ENCODE results near the gene AIG1.
"Not testable (repeated sequence)": the region's sequence is repeated elsewhere in the genome, so short reads cannot be mapped to it uniquely, and the experiment has no call there.

Gene AIG1

GRCh38 chr6:143034689-143035334 is 25.9 kb upstream of the AIG1 start:
- no peaks in the 10 kb centered on the region for H3K4me1 ChIP-seq
- H3K4me3 ChIP-seq (ENCODE audit: low read depth, low read length): no peak overlapping the region
- H3K4me2 ChIP-seq (ENCODE audit: low read length): no peak overlapping the region
- H2AFZ ChIP-seq: no peak overlapping the region
- no peak overlapping the region for H3K9ac ChIP-seq
- TF ChIP-seq, protein P1, sequence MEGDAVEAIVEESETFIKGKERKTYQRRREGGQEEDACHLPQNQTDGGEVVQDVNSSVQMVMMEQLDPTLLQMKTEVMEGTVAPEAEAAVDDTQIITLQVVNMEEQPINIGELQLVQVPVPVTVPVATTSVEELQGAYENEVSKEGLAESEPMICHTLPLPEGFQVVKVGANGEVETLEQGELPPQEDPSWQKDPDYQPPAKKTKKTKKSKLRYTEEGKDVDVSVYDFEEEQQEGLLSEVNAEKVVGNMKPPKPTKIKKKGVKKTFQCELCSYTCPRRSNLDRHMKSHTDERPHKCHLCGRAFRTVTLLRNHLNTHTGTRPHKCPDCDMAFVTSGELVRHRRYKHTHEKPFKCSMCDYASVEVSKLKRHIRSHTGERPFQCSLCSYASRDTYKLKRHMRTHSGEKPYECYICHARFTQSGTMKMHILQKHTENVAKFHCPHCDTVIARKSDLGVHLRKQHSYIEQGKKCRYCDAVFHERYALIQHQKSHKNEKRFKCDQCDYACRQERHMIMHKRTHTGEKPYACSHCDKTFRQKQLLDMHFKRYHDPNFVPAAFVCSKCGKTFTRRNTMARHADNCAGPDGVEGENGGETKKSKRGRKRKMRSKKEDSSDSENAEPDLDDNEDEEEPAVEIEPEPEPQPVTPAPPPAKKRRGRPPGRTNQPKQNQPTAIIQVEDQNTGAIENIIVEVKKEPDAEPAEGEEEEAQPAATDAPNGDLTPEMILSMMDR (IDR thresholded peaks at IDR 0.05): no peak
- no peaks in the 10 kb centered on the region for H3K36me3 ChIP-seq (ENCODE audit: control insufficient read depth, insufficient read depth, low read length)
- no peaks in the 10 kb centered on the region for H3K27me3 ChIP-seq (ENCODE audit: control insufficient read depth, insufficient read depth, low read length)
- no peak overlapping the region for H3K27ac ChIP-seq
- no peaks in the 10 kb centered on the region for H3K79me2 ChIP-seq
- no peaks in the 10 kb centered on the region for H3K9me3 ChIP-seq (ENCODE audit: control insufficient read depth, low read length)

- H3K9me3 ChIP-seq (ENCODE audit: control insufficient read depth, low read length): no peaks in the 10 kb centered on the region
- no peak overlapping the region for H2AFZ ChIP-seq
- no peaks in the 10 kb centered on the region for H3K27me3 ChIP-seq (ENCODE audit: control insufficient read depth, insufficient read depth, low read length)
- no peaks in the 10 kb centered on the region for H3K4me1 ChIP-seq
- H3K36me3 ChIP-seq (ENCODE audit: control insufficient read depth, insufficient read depth, low read length): no peaks in the 10 kb centered on the region
- no peak overlapping the region for H3K27ac ChIP-seq
- H3K79me2 ChIP-seq: no peaks in the 10 kb centered on the region
- TF ChIP-seq, protein P1 (IDR thresholded peaks at IDR 0.05): no peak
- H3K4me2 ChIP-seq (ENCODE audit: low read length): no peak overlapping the region
- H3K4me3 ChIP-seq (ENCODE audit: low read depth, low read length): no peak overlapping the region
- no peak overlapping the region for H3K9ac ChIP-seq
These were observed 23.2 kb upstream of the AIG1 start for GRCh38 chr6:143037470-143037869.

DNA sequence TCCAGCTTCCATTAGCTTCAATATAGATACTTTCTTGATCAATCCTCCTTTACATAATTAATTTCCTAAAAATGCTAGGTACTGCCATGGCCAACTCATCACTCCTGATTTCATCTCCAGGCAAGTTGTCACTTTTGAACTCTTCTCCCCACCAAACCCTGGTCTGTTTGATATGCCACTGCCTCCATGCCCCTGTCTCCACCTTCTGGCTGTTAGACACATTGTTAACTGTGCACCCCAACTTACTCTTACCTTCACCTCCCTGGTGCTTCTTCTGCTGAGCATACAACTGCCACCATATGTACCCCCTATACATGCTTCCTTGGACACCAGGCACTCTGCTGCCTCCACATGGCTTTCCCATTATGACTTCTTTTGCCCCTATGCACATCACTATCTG is 21.9 kb upstream of the AIG1 start:
- H3K27me3 ChIP-seq (ENCODE audit: control insufficient read depth, insufficient read depth, low read length): no peaks in the 10 kb centered on the region
- no peak overlapping the region for H3K9ac ChIP-seq
- H3K4me2 ChIP-seq (ENCODE audit: low read length): no peak overlapping the region
- H3K27ac ChIP-seq: no peak overlapping the region
- H3K9me3 ChIP-seq (ENCODE audit: control insufficient read depth, low read length): no peaks in the 10 kb centered on the region
- TF ChIP-seq, protein P1 (IDR thresholded peaks at IDR 0.05): no peak
- no peaks in the 10 kb centered on the region for H3K36me3 ChIP-seq (ENCODE audit: control insufficient read depth, insufficient read depth, low read length)
- H3K79me2 ChIP-seq: no peaks in the 10 kb centered on the region
- no peak overlapping the region for H3K4me3 ChIP-seq (ENCODE audit: low read depth, low read length)
- no peaks in the 10 kb centered on the region for H3K4me1 ChIP-seq
- no peak overlapping the region for H2AFZ ChIP-seq

DNA sequence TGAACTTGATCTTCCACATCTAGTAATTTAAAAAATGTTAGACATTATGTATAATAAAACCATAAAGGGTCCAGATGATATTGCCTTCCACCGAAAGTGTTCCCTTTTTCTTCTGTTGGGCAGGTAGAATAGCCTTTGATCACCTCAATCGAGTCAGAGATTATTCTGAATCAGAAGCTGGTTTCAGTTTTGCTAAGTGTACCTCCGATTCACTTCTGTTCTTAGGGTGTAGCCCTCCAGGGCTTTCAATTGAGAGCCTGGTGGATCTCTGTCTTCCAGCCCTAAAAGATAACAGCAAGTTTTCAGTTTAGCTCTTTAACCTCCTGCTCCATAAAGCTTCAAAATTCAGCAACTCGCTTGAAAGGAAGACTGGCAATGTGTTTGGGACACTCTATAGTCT is 21.1 kb upstream of the AIG1 start:
- Histone ChIP-seq H3K4me3 (ENCODE audit: low read depth, low read length) (no peak overlapping the region), H3K4me2 (ENCODE audit: low read length) (no peak overlapping the region), H3K79me2 (no peaks in the 10 kb centered on the region), H3K36me3 (ENCODE audit: control insufficient read depth, insufficient read depth, low read length) (no peaks in the 10 kb centered on the region), H3K27me3 (ENCODE audit: control insufficient read depth, insufficient read depth, low read length) (no peaks in the 10 kb centered on the region), H3K9me3 (ENCODE audit: control insufficient read depth, low read length) (no peaks in the 10 kb centered on the region), H3K9ac (no peak overlapping the region), H3K4me1 (no peaks in the 10 kb centered on the region), H3K27ac (no peak overlapping the region), H2AFZ (no peak overlapping the region)
- TF ChIP-seq, protein P1 (IDR thresholded peaks at IDR 0.05): no peak

DNA sequence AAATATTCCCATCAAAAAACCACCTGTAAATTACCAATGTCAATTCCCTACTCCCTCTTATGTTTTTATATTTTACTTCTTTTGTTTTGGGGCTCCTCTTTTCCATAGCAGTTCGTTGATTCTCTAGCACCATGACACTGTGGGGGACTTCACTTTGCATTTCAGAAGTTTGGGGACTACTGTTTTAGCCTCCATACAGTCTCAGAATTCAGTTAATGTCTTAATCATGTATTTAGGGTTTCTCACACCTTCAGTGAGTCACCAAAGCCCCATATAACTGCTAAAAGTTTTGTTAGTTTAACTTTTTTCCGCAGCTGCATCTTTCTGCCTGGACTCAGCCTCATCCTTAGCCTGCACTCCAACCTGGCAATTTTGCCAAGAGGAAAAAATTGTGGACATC is 20.7 kb upstream of the AIG1 start:
- Histone ChIP-seq H3K27me3 (ENCODE audit: control insufficient read depth, insufficient read depth, low read length) (no peaks in the 10 kb centered on the region), H2AFZ (no peak overlapping the region), H3K4me3 (ENCODE audit: low read depth, low read length) (no peak overlapping the region), H3K9me3 (ENCODE audit: control insufficient read depth, low read length) (no peaks in the 10 kb centered on the region), H3K79me2 (no peaks in the 10 kb centered on the region), H3K9ac (no peak overlapping the region), H3K4me2 (ENCODE audit: low read length) (no peak overlapping the region), H3K36me3 (ENCODE audit: control insufficient read depth, insufficient read depth, low read length) (no peaks in the 10 kb centered on the region), H3K4me1 (no peaks in the 10 kb centered on the region), H3K27ac (no peak overlapping the region)
- TF ChIP-seq, protein P1 (IDR thresholded peaks at IDR 0.05): no peak

DNA sequence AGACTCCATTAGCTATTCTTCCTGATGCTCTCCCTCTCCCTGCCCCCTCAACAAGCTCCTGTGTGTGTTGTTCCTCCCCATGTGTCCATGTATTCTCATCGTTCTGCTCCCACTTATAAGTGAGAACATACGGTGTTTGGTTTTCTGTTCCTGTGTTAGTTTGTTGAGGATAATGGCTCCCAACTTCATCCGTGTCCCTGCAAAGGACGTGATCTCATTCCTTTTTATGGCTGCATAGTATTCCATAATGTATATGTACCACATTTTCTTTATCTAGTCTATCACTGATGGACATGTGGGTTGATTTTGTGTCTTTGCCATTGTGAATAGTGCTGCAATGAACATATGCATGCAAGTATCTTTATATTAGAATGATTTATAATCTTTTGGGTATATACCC is 16.3 kb upstream of the AIG1 start:
- H3K4me3 ChIP-seq (ENCODE audit: low read depth, low read length); H3K9ac ChIP-seq; H3K79me2 ChIP-seq; H3K9me3 ChIP-seq (ENCODE audit: control insufficient read depth, low read length); H2AFZ ChIP-seq; H3K27me3 ChIP-seq (ENCODE audit: control insufficient read depth, insufficient read depth, low read length); H3K36me3 ChIP-seq (ENCODE audit: control insufficient read depth, insufficient read depth, low read length); H3K4me2 ChIP-seq (ENCODE audit: low read length); H3K4me1 ChIP-seq; H3K27ac ChIP-seq: not testable (repeated sequence)

Data from parathyroid adenoma (tissue), 2 donors.